ENCODE data around the gene NME7. TPM values are rescaled to one million over a fixed set of nuclear protein-coding genes. Genes with fewer than 3 reads are reported as not detected.
A peak's percentile ranks its signal among the peaks of the same experiment; 100 is the strongest.

NME7 gene
- total RNA-seq, 8 experiments from 2014 or later: 14.2 to 111 (median 71.9) TPM

GRCh38 chr1:169141356-169141755 lies 226.2 kb downstream of the NME7 start:
- in situ Hi-C loops (cut with MboI; ENCODE audit: low pct_unique_long_range_greater_than_20kb in 2 of 9, low sequenced_read_pairs in 9 of 9, unreplicated experiment in 9 of 9): loop anchor here in 1 of 9 experiments (25.0 kb wide), 1 partner anchor 529 kb away; no protein-coding TSS in a partner anchor
- no peak overlapping the region for H3K27ac ChIP-seq

GRCh38 chr1:169138866-169139670 lies 228.5 kb downstream of the NME7 start:
- 79 to 100% (median 94%) methylated on average over 1 to 2 of the region's 2 CpGs for WGBS, 10 experiments
- H3K4me1 ChIP-seq (replicated peaks in 1 of 2): peaks cover under 1 to 10% of the 10 kb centered on the region in 2 donors
- no peak overlapping the region for H3K4me3 ChIP-seq
- no peak overlapping the region for H3K27ac ChIP-seq
- in situ Hi-C loops (cut with MboI; ENCODE audit: low pct_unique_long_range_greater_than_20kb in 2 of 9, low sequenced_read_pairs in 9 of 9, unreplicated experiment in 9 of 9): loop anchor here in 1 of 9 experiments (25.0 kb wide), 1 partner anchor 527 kb away; no protein-coding TSS in a partner anchor
- ATAC-seq (replicated peaks in 6 of 8): no peak

More at GRCh38 chr1:169141356-169141755, 226.2 kb downstream of the NME7 start:
- Histone ChIP-seq H3K4me1 (replicated peaks in 1 of 2) (peaks cover 0 to 7% of the 10 kb centered on the region in 2 donors), H3K4me3 (no peak overlapping the region)
- ATAC-seq (replicated peaks in 6 of 8): no peak
- WGBS, 10 experiments: 78 to 100% (median 90%) methylated on average over 2 to 3 of the region's 3 CpGs

GRCh38 chr1:169137357-169137756 lies 230.2 kb downstream of the NME7 start:
- 91 to 100% (median 97%) methylated on average over 2 to 4 of the region's 4 CpGs; no CpG with 5 or more reads in 4 of the 10 experiments for WGBS, 10 experiments
- no peak overlapping the region for H3K4me3 ChIP-seq
- H3K27ac ChIP-seq: no peak overlapping the region
- in situ Hi-C loops (cut with MboI; ENCODE audit: low pct_unique_long_range_greater_than_20kb in 2 of 9, low sequenced_read_pairs in 9 of 9, unreplicated experiment in 9 of 9): loop anchor here in 1 of 9 experiments (25.0 kb wide), 1 partner anchor 525 kb away; no protein-coding TSS in a partner anchor
- peaks cover 5 to 9% of the 10 kb centered on the region in 2 donors for H3K4me1 ChIP-seq (replicated peaks in 1 of 2)
- ATAC-seq (replicated peaks in 6 of 8): no peak

- Histone ChIP-seq H3K4me1 (replicated peaks in 1 of 2) (peaks cover 5 to 8% of the 10 kb centered on the region in 2 donors), H3K27ac (no peak overlapping the region), H3K4me3 (no peak overlapping the region)
- ATAC-seq (replicated peaks in 6 of 8): peak in 4 of 8 experiments; percentile 31 to 48 (median 36)
- in situ Hi-C loops (cut with MboI; ENCODE audit: low pct_unique_long_range_greater_than_20kb in 2 of 9, low sequenced_read_pairs in 9 of 9, unreplicated experiment in 9 of 9): loop anchor here in 1 of 9 experiments (25.0 kb wide), 1 partner anchor 522 kb away; no protein-coding TSS in a partner anchor
- WGBS, 10 experiments: 33 to 100% (median 76%) methylated on average over 2 of the region's 2 CpGs; no CpG with 5 or more reads in 2 of the 10 experiments
Observed at GRCh38 chr1:169133801-169134502, 233.6 kb downstream of the NME7 start.

- 33 to 100% (median 79%) methylated on average over 1 to 5 of the region's 5 CpGs; no CpG with 5 or more reads in 1 of the 10 experiments for WGBS, 10 experiments
- no peak overlapping the region for H3K4me3 ChIP-seq
- in situ Hi-C loops (cut with MboI; ENCODE audit: low pct_unique_long_range_greater_than_20kb in 2 of 9, low sequenced_read_pairs in 9 of 9, unreplicated experiment in 9 of 9): loop anchor here in 1 of 9 experiments (25.0 kb wide), 1 partner anchor 521 kb away; no protein-coding TSS in a partner anchor
- H3K27ac ChIP-seq: no peak overlapping the region
- no peak for ATAC-seq (replicated peaks in 6 of 8)
- H3K4me1 ChIP-seq (replicated peaks in 1 of 2): peaks cover 5 to 8% of the 10 kb centered on the region in 2 donors
Observed at GRCh38 chr1:169133228-169133576, 234.4 kb downstream of the NME7 start.

- in situ Hi-C loops (cut with MboI; ENCODE audit: low pct_unique_long_range_greater_than_20kb in 2 of 9, low sequenced_read_pairs in 9 of 9, unreplicated experiment in 9 of 9): loop anchor here in 1 of 9 experiments (25.0 kb wide), 1 partner anchor 520 kb away; no protein-coding TSS in a partner anchor
- peaks cover 5 to 8% of the 10 kb centered on the region in 2 donors for H3K4me1 ChIP-seq (replicated peaks in 1 of 2)
- no peak overlapping the region for H3K4me3 ChIP-seq
- 55 to 89% (median 82%) methylated on average over 2 to 4 of the region's 4 CpGs for WGBS, 10 experiments
- no peak for ATAC-seq (replicated peaks in 6 of 8)
- no peak overlapping the region for H3K27ac ChIP-seq
Observed at GRCh38 chr1:169132512-169133227, 234.9 kb downstream of the NME7 start.

GRCh38 chr1:169130683-169131082 lies 236.9 kb downstream of the NME7 start:
- in situ Hi-C loops (cut with MboI; ENCODE audit: low pct_unique_long_range_greater_than_20kb in 2 of 9, low sequenced_read_pairs in 9 of 9, unreplicated experiment in 9 of 9): loop anchor here in 1 of 9 experiments (25.0 kb wide), 1 partner anchor 518 kb away; no protein-coding TSS in a partner anchor
- Histone ChIP-seq H3K27ac (no peak overlapping the region), H3K4me3 (no peak overlapping the region), H3K4me1 (replicated peaks in 1 of 2) (peaks cover 5 to 8% of the 10 kb centered on the region in 2 donors)
- 84 to 100% (median 97%) methylated on average over 1 to 4 of the region's 4 CpGs; no CpG with 5 or more reads in 1 of the 10 experiments for WGBS, 10 experiments
- ATAC-seq (replicated peaks in 6 of 8): no peak

- H3K27ac ChIP-seq: no peak overlapping the region
- H3K4me1 ChIP-seq (replicated peaks in 1 of 2): peaks cover 5 to 7% of the 10 kb centered on the region in 2 donors
- ATAC-seq (replicated peaks in 6 of 8): no peak
- no peak overlapping the region for H3K4me3 ChIP-seq
- 71 to 100% (median 90%) methylated on average over 1 to 6 of the region's 6 CpGs for WGBS, 10 experiments
- in situ Hi-C loops (cut with MboI; ENCODE audit: low pct_unique_long_range_greater_than_20kb in 2 of 9, low sequenced_read_pairs in 9 of 9, unreplicated experiment in 9 of 9): loop anchor here in 1 of 9 experiments (25.0 kb wide), 1 partner anchor 517 kb away; no protein-coding TSS in a partner anchor
Observed at GRCh38 chr1:169129109-169129784, 238.3 kb downstream of the NME7 start.

- in situ Hi-C loops (cut with MboI; ENCODE audit: low pct_unique_long_range_greater_than_20kb in 2 of 9, low sequenced_read_pairs in 9 of 9, unreplicated experiment in 9 of 9): loop anchor here in 1 of 9 experiments (25.0 kb wide), 1 partner anchor 516 kb away; no protein-coding TSS in a partner anchor
Observed at GRCh38 chr1:169128562-169128961, 239.0 kb downstream of the NME7 start.

GRCh38 chr1:169127305-169127704 lies 240.3 kb downstream of the NME7 start:
- ATAC-seq (replicated peaks in 6 of 8): no peak
- WGBS, 10 experiments: 76 to 100% (median 90%) methylated on average over 1 to 3 of the region's 3 CpGs; no CpG with 5 or more reads in 1 of the 10 experiments
- in situ Hi-C loops (cut with MboI; ENCODE audit: low pct_unique_long_range_greater_than_20kb in 2 of 9, low sequenced_read_pairs in 9 of 9, unreplicated experiment in 9 of 9): loop anchor here in 1 of 9 experiments (25.0 kb wide), 1 partner anchor 515 kb away; no protein-coding TSS in a partner anchor
- Histone ChIP-seq H3K4me1 (replicated peaks in 1 of 2) (no peaks in the 10 kb centered on the region), H3K27ac (no peak overlapping the region), H3K4me3 (no peak overlapping the region)

More at GRCh38 chr1:169128562-169128961, 239.0 kb downstream of the NME7 start:
- Histone ChIP-seq H3K4me1 (replicated peaks in 1 of 2) (peaks cover 0 to 2% of the 10 kb centered on the region in 2 donors), H3K4me3 (no peak overlapping the region), H3K27ac (no peak overlapping the region)
- ATAC-seq (replicated peaks in 6 of 8): no peak
- WGBS, 10 experiments: 72 to 100% (median 93%) methylated on average over 1 to 2 of the region's 2 CpGs

GRCh38 chr1:169126335-169126734 lies 241.3 kb downstream of the NME7 start:
- in situ Hi-C loops (cut with MboI; ENCODE audit: low pct_unique_long_range_greater_than_20kb in 2 of 9, low sequenced_read_pairs in 9 of 9, unreplicated experiment in 9 of 9): loop anchor here in 1 of 9 experiments (25.0 kb wide), 1 partner anchor 514 kb away; no protein-coding TSS in a partner anchor
- no peak for ATAC-seq (replicated peaks in 6 of 8)
- Histone ChIP-seq H3K4me1 (replicated peaks in 1 of 2) (no peaks in the 10 kb centered on the region), H3K4me3 (no peak overlapping the region), H3K27ac (no peak overlapping the region)
- WGBS, 10 experiments: 86 to 100% (median 100%) methylated on average over 1 to 3 of the region's 3 CpGs; no CpG with 5 or more reads in 2 of the 10 experiments

All from motor neuron (in vitro differentiated cells).